ENCODE results near the gene ARHGEF7. TPM values are rescaled to one million over a fixed set of nuclear protein-coding genes. Genes with fewer than 3 reads are reported as not detected.

ARHGEF7 gene
- polyA plus RNA-seq, 1 donor: 75.2 TPM

- no peak overlapping the region for H3K27ac ChIP-seq (ENCODE audit: low read length)
- no peak for DNase-seq
- H3K4me3 ChIP-seq (ENCODE audit: low read length): no peak overlapping the region
- peaks cover under 1% of the 10 kb centered on the region for H3K9me3 ChIP-seq (ENCODE audit: control insufficient read depth, low read depth, low read length)
- WGBS (ENCODE audit: insufficient coverage, low lambda C conversion rate): no CpG with 5 or more reads among the region's 25 CpGs
- no peaks in the 10 kb centered on the region for H3K27me3 ChIP-seq (ENCODE audit: control insufficient read depth, insufficient read depth, low read length)
- H3K4me1 ChIP-seq (ENCODE audit: control insufficient read depth, insufficient read depth, low read length): no peaks in the 10 kb centered on the region
- H3K36me3 ChIP-seq (ENCODE audit: control insufficient read depth, insufficient read depth, low read length): no peaks in the 10 kb centered on the region
Observed at GRCh38 chr13:111344471-111345191, 229.5 kb downstream of the ARHGEF7 start.

DNA sequence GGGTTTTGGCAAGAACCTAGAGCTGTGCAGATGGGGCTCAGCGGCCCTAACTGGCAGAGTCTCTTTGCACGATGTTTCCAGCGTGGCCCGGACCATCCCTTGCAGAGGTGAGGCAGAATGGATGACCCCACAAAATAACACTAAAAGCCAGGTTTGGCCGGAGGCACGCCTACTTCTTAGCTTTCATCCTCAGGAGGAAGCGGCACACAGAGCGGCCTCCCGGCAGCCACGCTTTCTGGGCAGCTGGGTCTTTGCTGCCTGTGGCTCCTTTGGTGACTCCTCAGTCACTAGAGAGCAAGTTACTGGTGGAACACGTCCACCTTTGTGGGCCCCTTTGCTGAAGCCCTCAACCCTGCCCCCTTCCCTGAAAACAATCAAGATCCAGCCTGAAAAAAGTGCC, 230.6 kb downstream of the ARHGEF7 start:
- DNase-seq: no peak
- Histone ChIP-seq H3K4me1 (ENCODE audit: control insufficient read depth, insufficient read depth, low read length) (no peaks in the 10 kb centered on the region), H3K9me3 (ENCODE audit: control insufficient read depth, low read depth, low read length) (no peaks in the 10 kb centered on the region), H3K27ac (ENCODE audit: low read length) (no peak overlapping the region), H3K36me3 (ENCODE audit: control insufficient read depth, insufficient read depth, low read length) (no peaks in the 10 kb centered on the region), H3K4me3 (ENCODE audit: low read length) (no peak overlapping the region), H3K27me3 (ENCODE audit: control insufficient read depth, insufficient read depth, low read length) (no peaks in the 10 kb centered on the region)
- no CpG with 5 or more reads among the region's 11 CpGs for WGBS (ENCODE audit: insufficient coverage, low lambda C conversion rate)

- no peak for DNase-seq
- H3K27ac ChIP-seq (ENCODE audit: low read length): no peak overlapping the region
- no peaks in the 10 kb centered on the region for H3K27me3 ChIP-seq (ENCODE audit: control insufficient read depth, insufficient read depth, low read length)
- no peak overlapping the region for H3K4me3 ChIP-seq (ENCODE audit: low read length)
- WGBS (ENCODE audit: insufficient coverage, low lambda C conversion rate): no CpG with 5 or more reads among the region's 20 CpGs
- H3K9me3 ChIP-seq (ENCODE audit: control insufficient read depth, low read depth, low read length): no peaks in the 10 kb centered on the region
- H3K4me1 ChIP-seq (ENCODE audit: control insufficient read depth, insufficient read depth, low read length): no peaks in the 10 kb centered on the region
- no peaks in the 10 kb centered on the region for H3K36me3 ChIP-seq (ENCODE audit: control insufficient read depth, insufficient read depth, low read length)
Observed at GRCh38 chr13:111346101-111346680, 231.1 kb downstream of the ARHGEF7 start.

DNA sequence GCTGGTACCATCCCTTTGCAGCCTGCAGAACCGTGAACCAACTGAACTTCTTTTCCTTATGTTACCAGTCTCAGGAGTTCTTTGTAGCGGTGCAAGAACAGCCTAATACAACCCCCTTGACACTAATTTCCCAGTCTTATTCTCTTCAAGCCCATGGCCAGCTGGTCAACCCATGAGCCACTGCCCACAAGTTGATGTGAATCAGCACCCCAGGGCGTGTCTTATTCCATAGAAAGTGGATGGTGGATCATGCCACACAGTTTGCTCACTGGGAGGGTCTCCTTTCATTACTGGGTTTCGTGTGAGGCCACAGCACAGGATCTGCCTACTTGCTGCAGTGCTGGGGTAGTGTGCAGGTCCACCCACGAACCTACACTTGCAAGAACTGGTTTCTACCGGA, 232.3 kb downstream of the ARHGEF7 start:
- no peak for DNase-seq
- no CpG with 5 or more reads among the region's 6 CpGs for WGBS (ENCODE audit: insufficient coverage, low lambda C conversion rate)
- H3K27ac ChIP-seq (ENCODE audit: low read length): no peak overlapping the region
- H3K4me3 ChIP-seq (ENCODE audit: low read length): no peak overlapping the region
- no peaks in the 10 kb centered on the region for H3K36me3 ChIP-seq (ENCODE audit: control insufficient read depth, insufficient read depth, low read length)
- no peaks in the 10 kb centered on the region for H3K4me1 ChIP-seq (ENCODE audit: control insufficient read depth, insufficient read depth, low read length)
- H3K27me3 ChIP-seq (ENCODE audit: control insufficient read depth, insufficient read depth, low read length): no peaks in the 10 kb centered on the region
- no peaks in the 10 kb centered on the region for H3K9me3 ChIP-seq (ENCODE audit: control insufficient read depth, low read depth, low read length)

DNA sequence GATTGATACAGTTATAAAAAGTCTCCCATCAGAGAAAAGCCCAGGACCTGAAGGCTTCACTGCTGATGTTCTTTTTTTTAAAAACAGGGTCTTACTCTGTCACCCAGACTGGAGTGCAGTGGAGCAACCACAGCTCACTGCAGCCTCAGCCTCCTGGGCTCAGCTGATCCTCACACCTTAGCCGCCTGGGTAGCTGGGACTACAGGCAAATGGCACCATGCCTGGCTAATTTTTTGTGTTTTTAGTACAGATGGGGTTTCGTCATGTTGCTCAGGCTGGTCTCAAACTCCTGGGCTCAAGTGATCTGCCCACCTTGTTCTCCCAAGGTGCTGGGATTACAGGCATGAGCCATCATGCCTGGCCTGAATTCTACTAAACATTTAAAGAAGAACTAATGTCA, 238.4 kb downstream of the ARHGEF7 start:
- Histone ChIP-seq H3K27me3 (ENCODE audit: control insufficient read depth, insufficient read depth, low read length) (peaks cover 3% of the 10 kb centered on the region), H3K4me3 (ENCODE audit: low read length) (no peak overlapping the region), H3K9me3 (ENCODE audit: control insufficient read depth, low read depth, low read length) (no peaks in the 10 kb centered on the region), H3K4me1 (ENCODE audit: control insufficient read depth, insufficient read depth, low read length) (no peaks in the 10 kb centered on the region), H3K36me3 (ENCODE audit: control insufficient read depth, insufficient read depth, low read length) (no peaks in the 10 kb centered on the region), H3K27ac (ENCODE audit: low read length) (no peak overlapping the region)
- no CpG with 5 or more reads among the region's 2 CpGs for WGBS (ENCODE audit: insufficient coverage, low lambda C conversion rate)
- no peak for DNase-seq

DNA sequence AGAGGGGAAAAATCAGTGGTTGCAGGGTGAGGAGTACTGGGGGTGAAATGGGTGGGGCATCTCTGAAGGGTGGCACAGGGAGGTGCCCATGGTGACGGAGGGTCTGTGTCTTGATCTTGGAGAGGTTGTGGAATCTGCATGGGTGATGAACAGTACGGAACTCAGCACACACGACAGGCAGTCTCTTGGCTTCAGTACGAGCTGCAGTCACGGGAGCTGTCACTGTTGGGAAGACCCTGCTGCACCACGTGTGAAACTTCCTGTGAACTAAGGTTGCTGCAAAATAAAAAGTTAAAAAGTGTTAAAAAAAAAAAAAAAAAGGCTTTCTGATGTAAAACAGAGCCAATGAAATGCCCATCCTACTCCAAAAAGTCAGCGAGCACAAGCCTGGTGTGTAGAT, 239.7 kb downstream of the ARHGEF7 start:
- 60% methylated on average over 2 of the region's 7 CpGs for WGBS (ENCODE audit: insufficient coverage, low lambda C conversion rate)
- no peak for DNase-seq
- Histone ChIP-seq H3K27ac (ENCODE audit: low read length) (no peak overlapping the region), H3K4me1 (ENCODE audit: control insufficient read depth, insufficient read depth, low read length) (no peaks in the 10 kb centered on the region), H3K4me3 (ENCODE audit: low read length) (no peak overlapping the region), H3K9me3 (ENCODE audit: control insufficient read depth, low read depth, low read length) (no peaks in the 10 kb centered on the region), H3K36me3 (ENCODE audit: control insufficient read depth, insufficient read depth, low read length) (no peaks in the 10 kb centered on the region), H3K27me3 (ENCODE audit: control insufficient read depth, insufficient read depth, low read length) (peaks cover 3% of the 10 kb centered on the region)

Other genes starting within 250 kb of the ARHGEF7 start
- gene ANKRD10, start 200.2 kb upstream of the ARHGEF7 start, polyA plus RNA-seq: 172 TPM
- 0.22 TPM for gene TEX29, start 205.3 kb downstream of the ARHGEF7 start, polyA plus RNA-seq

Data from large intestine (tissue), 3 donors.